Tibial artery (tissue), 4 donors: ENCODE results near the gene RELT.

Experiments
- DNase-seq, 2 donors: peaks; one replicate each; pipeline ENCODE4 v3.0.0-alpha.2; 2019
- H3K27ac ChIP-seq, 2 donors: fragments of 200-600 bp; sonication (generic) in 1 of 2; 1 replicate in 1 of 2; 2 replicates in 1 of 2; pipeline ENCODE4 v1.5.1; 2018 to 2019; ENCODE audit warnings: mild to moderate bottlenecking in 1 of 2
- H3K27me3 ChIP-seq, 2 donors: fragments of 200-600 bp; sonication (generic) in 1 of 2; one replicate each; pipeline versions ENCODE4 v1.5.1 to v1.6.0; 2016 to 2019
- H3K36me3 ChIP-seq, 3 donors: fragments of 200-600 bp; sonication (generic) in 2 of 3; one replicate each; pipeline ENCODE4 v1.5.1; 2016 to 2019; ENCODE audit warnings: mild to moderate bottlenecking in 2 of 3
- H3K4me1 ChIP-seq, 4 donors: fragments of 200-600 bp; sonication (generic) in 2 of 4; 1 replicate in 3 of 4; 2 replicates in 1 of 4; pipeline ENCODE4 v1.5.1; 2016 to 2019
- H3K4me3 ChIP-seq, 2 donors: fragments of 200-600 bp; sonication (generic) in 1 of 2; 1 replicate in 1 of 2; 2 replicates in 1 of 2; pipeline ENCODE4 v1.5.1; 2018 to 2019; ENCODE audit warnings: mild to moderate bottlenecking in 2 of 2
- H3K9me3 ChIP-seq, 3 donors: fragments of 200-600 bp; sonication (generic) in 1 of 3; one replicate each; pipeline ENCODE4 v1.5.1; 2016 to 2019
- CTCF ChIP-seq, 2 experiments: fragments of 200-600 bp in 1 of 2; fragments of 450-650 bp in 1 of 2; IDR thresholded peaks; one replicate each; pipeline ENCODE4 v1.5.1; 2017 to 2019; ENCODE audit warnings: antibody characterized with exemption in 2 of 2, mild to moderate bottlenecking in 1 of 2, moderate library complexity in 1 of 2
- intact Hi-C: fragments of 100-400 bp; cut with DNase I; formaldehyde crosslinking; loops from one replicate; pipeline ENCODE4 v1.15.0; 2023; ENCODE audit warnings: low total_unique reads

The RELT gene

DNA sequence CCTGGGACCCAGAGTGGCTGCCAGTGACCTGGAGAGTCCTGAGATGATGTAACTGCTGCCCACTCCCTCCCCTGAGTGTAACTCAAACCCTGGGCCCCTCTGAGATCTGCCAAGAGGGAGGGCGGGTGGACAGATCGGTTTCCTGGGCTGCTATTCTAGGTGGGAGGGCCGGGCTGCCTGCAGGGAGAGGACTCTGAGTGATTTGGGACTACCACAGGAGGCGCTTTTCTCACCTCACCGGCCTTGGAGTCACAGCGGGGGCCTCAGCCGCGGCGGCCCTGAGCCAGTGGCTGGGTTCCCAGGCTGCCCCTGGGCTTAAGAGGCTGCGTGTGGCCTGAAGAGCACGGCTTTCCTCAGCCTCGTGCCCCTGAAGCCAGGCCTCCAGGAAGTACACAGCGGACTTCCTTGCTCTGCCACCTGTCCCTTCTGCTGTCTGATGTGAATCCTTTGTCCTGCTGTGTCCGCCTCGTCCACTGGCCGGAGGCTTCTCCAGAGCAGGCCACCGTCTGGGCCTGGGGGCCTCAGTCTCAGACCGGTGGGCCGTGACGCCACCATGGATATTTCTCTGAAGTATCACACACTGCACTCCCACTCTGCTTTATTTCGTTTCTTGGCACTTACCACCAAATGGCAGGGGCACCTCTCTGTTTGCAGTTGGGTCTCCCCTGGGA is 11.5 kb downstream of the RELT start:
- Histone ChIP-seq H3K4me3 (no peak overlapping the region), H3K36me3 (no peaks in the 10 kb centered on the region), H3K27ac (no peak overlapping the region), H3K27me3 (no peaks in the 10 kb centered on the region), H3K4me1 (peaks cover 0 to 5% (median 0%) of the 10 kb centered on the region in 4 donors), H3K9me3 (no peaks in the 10 kb centered on the region)
- intact Hi-C loops = no loop called here
- TF ChIP-seq CTCF (IDR thresholded peaks at IDR 0.05) = no peak
- no peak for DNase-seq

- intact Hi-C loops = no loop called here
- H3K4me1 ChIP-seq = peaks cover 0 to 2% (median 0%) of the 10 kb centered on the region in 4 donors
- TF ChIP-seq CTCF (IDR thresholded peaks at IDR 0.05) = no peak
- H3K9me3 ChIP-seq = no peaks in the 10 kb centered on the region
- no peaks in the 10 kb centered on the region for H3K36me3 ChIP-seq
- H3K27me3 ChIP-seq = no peaks in the 10 kb centered on the region
- DNase-seq = peak in 1 of 2 donors; percentile 48
- no peak overlapping the region for H3K27ac ChIP-seq
- H3K4me3 ChIP-seq = no peak overlapping the region
Measured at GRCh38 chr11:73388265-73389133, 12.3 kb downstream of the RELT start.

DNA sequence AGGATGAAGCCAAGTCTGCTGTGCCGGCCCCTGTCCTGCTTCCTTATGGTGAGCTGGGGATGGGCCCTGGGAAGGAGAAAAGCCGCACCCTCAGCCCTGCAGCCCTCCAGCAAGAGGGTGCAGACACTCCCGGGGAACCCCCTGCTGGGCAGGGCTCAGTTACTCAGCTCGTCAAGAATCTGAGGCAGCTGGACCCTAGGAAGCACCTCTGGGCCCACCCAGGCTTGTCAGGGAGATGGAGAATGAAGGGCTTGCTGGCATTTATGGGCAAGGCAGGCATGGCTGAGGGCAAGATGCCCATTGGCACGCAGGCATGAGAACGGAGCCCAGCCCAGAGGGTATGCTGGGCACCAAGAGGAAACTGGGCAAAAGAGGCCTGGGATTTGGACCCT is 12.9 kb downstream of the RELT start:
- H3K4me3 ChIP-seq = no peak overlapping the region
- no peaks in the 10 kb centered on the region for H3K27me3 ChIP-seq
- DNase-seq = no peak
- peaks cover 0 to 8% (median 1%) of the 10 kb centered on the region in 4 donors for H3K4me1 ChIP-seq
- H3K27ac ChIP-seq = no peak overlapping the region
- H3K9me3 ChIP-seq = no peaks in the 10 kb centered on the region
- TF ChIP-seq CTCF (IDR thresholded peaks at IDR 0.05) = no peak
- intact Hi-C loops = no loop called here
- H3K36me3 ChIP-seq = no peaks in the 10 kb centered on the region

DNA sequence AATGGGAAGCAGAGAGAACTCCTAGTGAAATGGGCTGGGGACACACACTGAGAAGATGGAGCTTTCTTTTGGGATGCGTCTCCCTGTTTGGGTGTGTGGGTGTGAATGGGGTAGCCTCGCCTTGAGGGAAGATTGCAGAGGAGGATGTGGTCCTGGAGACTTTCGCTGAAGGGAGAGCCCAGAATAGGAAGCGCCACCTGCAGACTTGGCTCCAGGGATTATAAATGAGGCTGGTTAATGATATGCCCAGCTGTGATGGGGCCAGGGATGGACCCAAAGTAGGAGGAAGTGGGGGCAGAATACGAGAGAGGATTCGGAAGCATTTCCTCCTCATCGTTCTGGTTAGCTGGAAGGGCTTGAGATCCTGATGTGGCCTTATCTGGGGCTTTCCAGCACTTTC is 13.7 kb downstream of the RELT start:
- TF ChIP-seq CTCF (IDR thresholded peaks at IDR 0.05) = no peak
- intact Hi-C loops = loop anchor here (10.0 kb wide), 1 partner anchor 205 kb away; no protein-coding TSS in a partner anchor
- no peaks in the 10 kb centered on the region for H3K36me3 ChIP-seq
- no peaks in the 10 kb centered on the region for H3K9me3 ChIP-seq
- no peaks in the 10 kb centered on the region for H3K27me3 ChIP-seq
- DNase-seq = no peak
- H3K27ac ChIP-seq = no peak overlapping the region
- H3K4me1 ChIP-seq = peaks cover 0 to 8% (median 1%) of the 10 kb centered on the region in 4 donors
- no peak overlapping the region for H3K4me3 ChIP-seq

DNA sequence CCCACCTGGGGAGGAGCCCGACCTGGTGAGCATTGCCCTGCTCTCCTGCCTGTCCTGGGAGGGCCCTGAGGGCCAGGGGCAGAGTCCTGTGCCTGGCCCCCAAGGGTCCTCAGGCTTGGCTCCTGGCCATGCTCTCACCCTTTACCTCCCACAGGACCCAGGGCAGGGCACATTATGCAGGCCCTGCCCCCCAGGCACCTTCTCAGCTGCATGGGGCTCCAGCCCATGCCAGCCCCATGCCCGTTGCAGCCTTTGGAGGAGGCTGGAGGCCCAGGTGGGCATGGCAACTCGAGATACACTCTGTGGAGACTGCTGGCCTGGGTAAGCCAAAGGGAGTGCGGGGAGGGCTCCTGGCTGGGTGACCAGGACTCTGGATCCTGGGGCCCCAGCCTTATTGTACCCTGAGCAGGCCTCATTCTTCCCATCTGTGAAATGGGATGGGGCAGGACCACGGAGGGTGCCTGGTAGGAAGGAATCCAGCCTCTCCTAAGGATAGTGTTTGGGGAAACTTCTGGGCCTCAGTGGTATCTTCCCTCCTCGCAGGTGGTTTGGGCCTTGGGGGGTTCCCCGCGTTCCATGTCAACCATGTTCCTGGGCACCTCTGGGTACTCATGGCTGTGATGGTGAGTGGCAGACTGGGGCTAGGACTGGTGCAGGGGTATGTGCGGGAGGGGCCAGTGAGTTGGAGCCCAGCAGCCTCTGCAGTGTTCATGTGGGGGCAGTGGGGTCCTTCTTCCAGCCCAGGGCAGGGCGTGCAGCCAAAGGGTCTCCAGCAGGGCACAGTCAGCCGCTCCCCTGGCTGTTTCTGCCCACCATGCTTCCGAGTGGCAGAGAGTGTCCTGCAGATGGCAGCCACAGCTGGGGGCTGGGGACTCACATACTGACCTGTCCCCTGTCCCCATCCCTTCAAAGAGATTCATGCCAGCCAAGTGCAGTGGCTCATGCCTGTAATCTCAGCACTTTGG is 14.7 kb downstream of the RELT start:
- TF ChIP-seq CTCF (IDR thresholded peaks at IDR 0.05) = no peak
- no peaks in the 10 kb centered on the region for H3K9me3 ChIP-seq
- peaks cover 0 to 8% (median 1%) of the 10 kb centered on the region in 4 donors for H3K4me1 ChIP-seq
- DNase-seq = no peak
- no peaks in the 10 kb centered on the region for H3K36me3 ChIP-seq
- intact Hi-C loops = loop anchor here (10.0 kb wide), 1 partner anchor 206 kb away; no protein-coding TSS in a partner anchor
- no peak overlapping the region for H3K27ac ChIP-seq
- H3K4me3 ChIP-seq = no peak overlapping the region
- no peaks in the 10 kb centered on the region for H3K27me3 ChIP-seq
